GM18507 (cell line): ENCODE data around the gene AFAP1L1.

Experiments used
- DNase-seq: peaks from one replicate; pipeline ENCODE4 v3.0.0; 2011; ENCODE audit warnings: low read depth; ENCODE audit not compliant: insufficient read length; ENCODE audit errors: extremely low spot score
- FAIRE-seq: peaks from 2 replicates; lab custom pipeline; 2011; peaks lifted over from hg19 to GRCh38; lab: Jason Lieb, UNC

Gene AFAP1L1

GRCh38 chr5:149304195-149305078 is 32.8 kb downstream of the AFAP1L1 start:
- no peak for DNase-seq
- FAIRE-seq, result no peak

- FAIRE-seq (no peak), DNase-seq (no peak)
These were observed 37.7 kb downstream of the AFAP1L1 start for GRCh38 chr5:149309354-149309753.

- DNase-seq, result no peak
- no peak for FAIRE-seq
These were observed 38.8 kb downstream of the AFAP1L1 start for GRCh38 chr5:149310488-149310887.

DNA sequence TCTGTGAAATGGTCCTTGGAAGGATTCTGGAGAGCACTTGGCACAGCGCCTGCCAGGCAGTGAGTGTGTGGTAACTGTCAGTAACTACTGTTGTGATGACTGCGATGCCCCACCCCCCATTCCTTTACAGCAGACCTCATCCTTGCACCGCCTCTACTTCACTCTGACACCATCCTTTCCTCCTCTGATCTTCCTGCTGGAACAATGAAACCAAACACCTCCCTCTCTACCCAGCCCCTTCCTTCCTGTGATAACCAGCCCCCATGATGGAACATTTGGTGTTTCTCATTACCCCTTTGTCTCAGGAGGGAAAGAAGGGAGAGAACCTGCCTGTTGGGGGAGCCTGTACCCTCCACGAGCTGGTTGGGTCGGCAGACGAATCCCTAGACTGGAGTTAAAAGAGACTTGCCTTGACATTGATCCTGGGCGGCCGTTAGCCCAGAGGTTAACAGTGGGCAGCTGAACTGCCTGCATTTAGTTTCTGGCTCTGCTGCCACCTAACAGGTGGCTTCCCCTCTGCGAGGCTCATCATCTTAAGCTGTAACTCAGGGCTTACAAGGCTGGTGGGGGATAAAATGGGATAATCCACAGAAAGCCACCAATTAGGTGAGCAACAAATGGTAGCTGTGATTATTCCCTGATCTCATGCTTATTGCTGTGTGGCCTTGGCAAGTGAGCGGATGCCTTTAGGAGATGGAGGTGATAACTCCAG is 39.4 kb downstream of the AFAP1L1 start:
- no peak for FAIRE-seq
- no peak for DNase-seq

DNA sequence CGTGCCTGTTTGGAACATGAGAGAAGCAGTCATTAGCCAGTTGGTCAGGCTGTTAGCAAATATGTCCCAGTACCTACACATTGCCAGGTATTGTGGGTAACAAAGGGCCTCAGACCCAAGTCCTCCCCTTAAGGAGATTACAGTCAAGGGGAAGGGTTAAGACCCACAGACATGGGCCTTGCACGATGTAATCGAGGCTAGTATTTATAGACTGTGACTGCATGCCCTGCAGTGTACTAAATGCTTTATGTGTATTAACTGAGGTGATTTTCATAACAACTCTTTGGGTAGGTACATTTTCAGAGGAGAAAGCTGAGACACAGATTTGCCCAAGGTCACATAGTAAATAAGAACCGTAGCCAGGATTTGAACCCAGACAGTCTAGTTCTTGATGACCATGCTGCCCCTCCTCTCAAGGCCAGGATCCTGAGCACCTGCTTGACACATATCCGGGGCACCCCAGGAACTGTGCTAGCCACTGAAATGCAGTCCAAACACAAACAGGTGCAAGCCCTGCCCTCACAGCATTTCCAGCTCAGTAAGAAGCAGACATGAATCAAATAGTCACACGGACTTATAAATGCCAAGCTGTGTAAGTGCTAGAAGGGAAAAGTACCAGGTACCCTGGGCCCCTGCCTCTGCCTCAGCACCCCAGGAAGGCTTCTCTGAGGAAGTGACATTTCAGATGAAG is 41.6 kb downstream of the AFAP1L1 start:
- DNase-seq (no peak), FAIRE-seq (no peak)

DNA sequence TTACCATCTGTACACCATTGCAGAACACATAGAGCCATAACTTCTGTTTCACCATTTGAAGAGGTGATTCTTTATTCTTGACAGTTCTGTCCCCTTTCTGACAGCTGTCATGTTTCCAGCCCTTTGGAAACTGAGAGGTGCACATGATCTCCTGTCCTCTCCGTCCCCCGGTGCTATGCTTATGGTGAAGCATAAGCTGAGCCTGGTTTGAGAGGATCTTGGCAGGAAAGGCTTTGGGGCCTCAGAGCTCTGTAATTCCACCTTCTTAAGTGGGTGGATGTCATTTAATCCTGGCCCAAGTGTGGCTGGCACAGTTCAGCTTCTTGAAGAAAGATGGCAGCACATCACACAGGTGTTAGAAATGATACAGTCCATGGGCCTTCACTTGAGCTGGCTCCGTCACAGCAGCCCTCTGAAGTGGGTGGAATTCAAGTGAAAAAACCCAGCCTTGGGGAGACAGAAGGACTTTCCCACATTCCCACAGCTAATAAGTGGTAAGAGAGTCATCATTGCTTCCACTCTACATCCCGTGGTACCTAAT is 43.0 kb downstream of the AFAP1L1 start:
- FAIRE-seq (no peak), DNase-seq (no peak)

GRCh38 chr5:149315753-149316152 is 44.1 kb downstream of the AFAP1L1 start:
- DNase-seq (no peak), FAIRE-seq (no peak)

DNA sequence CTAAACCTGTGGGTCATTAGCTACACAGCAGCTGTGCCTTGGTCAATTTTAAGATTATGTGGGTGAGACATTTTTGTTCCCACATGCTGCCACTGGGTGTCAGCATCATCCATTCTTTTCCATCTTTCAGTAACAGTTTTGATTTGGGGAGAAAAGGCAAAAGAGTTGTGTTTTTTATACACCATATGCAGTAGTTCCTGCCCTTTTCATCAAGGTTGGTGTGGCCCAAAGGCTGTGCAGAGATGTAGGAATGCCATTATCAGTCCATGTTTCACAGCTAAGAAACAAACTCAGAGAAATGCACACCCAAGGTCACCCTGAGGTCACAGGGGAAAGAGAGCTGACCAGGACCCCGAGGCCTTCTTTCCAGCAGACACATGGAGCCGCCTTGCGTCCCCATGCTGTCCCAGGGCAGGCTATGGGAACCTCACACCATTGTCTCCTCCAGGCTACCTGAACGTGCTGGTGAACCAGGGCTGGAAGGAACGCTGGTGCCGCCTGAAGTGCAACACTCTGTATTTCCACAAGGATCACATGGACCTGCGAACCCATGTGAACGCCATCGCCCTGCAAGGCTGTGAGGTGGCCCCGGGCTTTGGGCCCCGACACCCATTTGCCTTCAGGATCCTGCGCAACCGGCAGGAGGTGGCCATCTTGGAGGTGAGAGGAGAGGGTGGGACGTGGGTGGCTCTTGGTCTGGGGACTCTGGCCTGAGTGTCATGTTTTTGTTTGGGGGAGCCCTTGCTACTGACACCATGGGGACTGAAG is 45.8 kb downstream of the AFAP1L1 start:
- peak; percentile 35 for DNase-seq
- peak; percentile 71 for FAIRE-seq

GRCh38 chr5:149319174-149319573 is 47.5 kb downstream of the AFAP1L1 start:
- DNase-seq, result no peak
- FAIRE-seq, result no peak

GRCh38 chr5:149320791-149321330 is 49.2 kb downstream of the AFAP1L1 start:
- DNase-seq, result no peak
- FAIRE-seq, result no peak

DNA sequence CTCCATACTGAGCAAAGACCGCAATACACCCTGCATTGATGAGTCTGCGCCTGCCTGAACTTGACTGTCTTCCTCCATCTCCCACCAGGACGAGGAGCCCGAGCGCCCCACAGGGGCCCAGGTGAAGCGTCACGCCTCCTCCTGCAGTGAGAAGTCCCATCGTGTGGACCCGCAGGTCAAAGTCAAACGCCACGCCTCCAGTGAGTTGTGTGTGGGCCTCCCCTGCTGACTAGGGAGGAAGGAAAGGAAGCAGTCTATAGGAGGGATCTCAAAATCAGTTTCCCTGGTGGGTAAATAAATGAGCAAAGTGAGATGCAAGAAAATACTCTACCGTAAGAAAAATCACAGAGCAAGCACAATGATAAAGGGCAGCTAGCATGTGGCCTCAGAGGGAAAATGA is 50.9 kb downstream of the AFAP1L1 start:
- DNase-seq (no peak), FAIRE-seq (no peak)

GRCh38 chr5:149323210-149323609 is 51.6 kb downstream of the AFAP1L1 start:
- DNase-seq (no peak), FAIRE-seq (no peak)

- DNase-seq (no peak), FAIRE-seq (no peak)
These were observed 52.1 kb downstream of the AFAP1L1 start for GRCh38 chr5:149323621-149324205.

DNA sequence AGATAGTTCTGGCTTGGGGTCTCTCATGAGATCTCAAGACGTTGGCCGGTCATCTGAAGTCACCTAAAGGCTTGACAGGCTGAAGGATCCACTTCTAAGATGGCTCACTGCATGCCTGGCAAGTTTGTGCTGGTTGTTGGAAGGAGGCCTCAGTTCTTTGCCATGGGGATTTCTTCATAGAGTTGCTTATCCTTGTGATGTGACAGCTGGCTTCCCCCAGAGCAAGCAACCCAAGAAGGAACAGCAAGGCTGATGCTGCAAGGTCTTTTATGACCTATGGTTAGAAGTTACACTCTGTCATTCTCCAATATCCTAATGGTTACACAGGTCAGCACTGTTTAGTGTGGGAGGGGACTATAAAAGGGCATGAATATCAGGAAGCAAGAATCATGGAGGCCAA is 53.0 kb downstream of the AFAP1L1 start:
- FAIRE-seq (no peak), DNase-seq (no peak)

DNA sequence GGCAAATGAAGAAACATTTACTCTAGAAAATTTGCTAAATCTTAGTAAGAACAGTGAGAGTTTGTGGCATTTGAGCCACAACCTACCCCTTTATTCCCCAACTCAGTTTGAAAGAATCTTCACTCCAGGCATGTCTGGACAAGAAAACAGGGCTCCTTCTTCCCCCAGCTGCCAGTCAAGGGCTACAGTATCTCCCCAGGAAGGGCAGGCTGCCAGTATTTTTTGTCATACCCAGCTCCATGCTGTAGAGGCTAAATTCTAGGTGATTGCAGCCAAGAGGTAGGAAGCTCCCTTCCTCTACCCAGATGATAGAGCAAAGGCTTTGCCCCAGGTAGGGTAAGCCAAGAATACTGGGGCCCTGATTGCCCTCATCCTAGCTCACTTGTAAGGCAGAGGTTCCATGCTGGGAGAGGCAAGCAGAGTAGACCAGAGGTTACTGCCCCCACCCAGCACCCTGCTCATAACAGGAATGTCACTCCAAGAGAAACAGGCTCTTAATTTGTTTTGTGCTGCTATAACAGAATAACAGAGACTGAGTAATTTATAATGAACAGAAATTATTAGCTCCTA is 53.6 kb downstream of the AFAP1L1 start:
- DNase-seq (no peak), FAIRE-seq (no peak)

DNA sequence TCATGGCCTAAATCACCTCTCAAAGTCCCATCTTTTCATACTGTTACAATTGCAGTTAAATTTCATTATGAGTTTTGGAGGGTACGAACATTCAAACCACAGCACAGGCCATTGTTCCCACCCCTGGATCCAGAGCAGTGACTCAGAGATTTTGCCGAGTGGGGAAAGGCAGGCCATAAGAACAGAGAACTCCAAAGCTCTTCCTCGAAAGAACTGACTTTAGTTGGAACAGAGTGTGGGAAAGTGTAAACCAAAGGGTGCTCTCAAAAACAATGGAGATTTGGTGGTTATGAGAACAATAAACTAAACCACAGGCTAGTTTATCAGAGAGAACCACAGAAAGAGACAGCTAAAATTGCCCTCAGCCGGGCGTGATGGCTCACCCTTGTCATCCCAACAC is 54.2 kb downstream of the AFAP1L1 start:
- no peak for DNase-seq

DNA sequence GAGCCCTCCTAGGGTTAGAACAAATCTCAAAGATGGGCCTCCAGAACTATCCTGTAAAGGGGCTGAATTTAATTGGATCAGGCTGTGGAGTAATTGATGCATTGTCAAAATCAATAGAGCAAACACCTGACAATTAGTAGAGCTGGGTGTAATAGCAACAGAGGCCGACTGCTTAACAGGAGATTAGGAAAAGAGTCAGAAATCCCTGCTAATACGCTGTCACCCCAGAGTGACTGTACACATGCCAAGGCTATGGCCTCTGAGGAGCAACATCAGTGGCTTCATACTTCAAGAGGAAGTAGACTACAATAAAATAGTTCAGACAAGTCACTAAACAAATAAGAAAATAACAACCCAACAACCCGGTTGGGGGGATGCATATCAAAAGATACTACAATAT is 55.0 kb downstream of the AFAP1L1 start:
- FAIRE-seq (no peak), DNase-seq (no peak)

More for the DNA sequence above, 54.2 kb downstream of the AFAP1L1 start:
- no peak for FAIRE-seq

GRCh38 chr5:149328177-149328576 is 56.5 kb downstream of the AFAP1L1 start:
- DNase-seq, result no peak
- no peak for FAIRE-seq
